Nucleus accumbens (tissue), 56 donors: ENCODE measurements around the gene SNCG.

Experiments
- DNase-seq, 56 donors: peaks; one replicate each; lab custom pipeline; 2025; lab: John Stamatoyannopoulos, UW

Gene SNCG

GRCh38 chr10:86959737-86960002 lies 1.3 kb downstream of the SNCG start:
- DNase-seq = no peak

GRCh38 chr10:86960003-86960862 lies 1.8 kb downstream of the SNCG start:
- peak in 2 of 56 donors; percentile 14 to 15 for DNase-seq

- DNase-seq = no peak
Measured at GRCh38 chr10:86960863-86961434, 2.5 kb downstream of the SNCG start.

GRCh38 chr10:86961481-86962091 lies 3.2 kb downstream of the SNCG start:
- no peak for DNase-seq

GRCh38 chr10:86962136-86962980 lies 4.0 kb downstream of the SNCG start:
- DNase-seq = no peak

GRCh38 chr10:86962981-86963310 lies 4.5 kb downstream of the SNCG start:
- DNase-seq = no peak

GRCh38 chr10:86963341-86963919 lies 5.0 kb downstream of the SNCG start:
- DNase-seq = no peak

- no peak for DNase-seq
Measured at GRCh38 chr10:86964061-86964846, 5.9 kb downstream of the SNCG start.

- DNase-seq = no peak
Measured at GRCh38 chr10:86964847-86965190, 6.4 kb downstream of the SNCG start.

GRCh38 chr10:86965986-86966654 lies 7.7 kb downstream of the SNCG start:
- DNase-seq = no peak

- DNase-seq = no peak
Measured at GRCh38 chr10:86967481-86967941, 9.1 kb downstream of the SNCG start.

GRCh38 chr10:86968271-86968993 lies 10.0 kb downstream of the SNCG start, which contains the start of gene ADIRF:
Gene ADIRF (plus strand): TSS chr10:86968482. CDS start chr10:86968545, 63 bp downstream.
- no peak for DNase-seq

- no peak for DNase-seq
Measured at GRCh38 chr10:86968994-86969355, 10.6 kb downstream of the SNCG start.

- DNase-seq = no peak
Measured at GRCh38 chr10:86969421-86970041, 11.1 kb downstream of the SNCG start.

GRCh38 chr10:86970162-86970981 lies 12.0 kb downstream of the SNCG start:
- peak in 3 of 56 donors; percentile 21 to 30 (median 22) for DNase-seq

- peak in 4 of 56 donors; percentile 53 to 76 (median 71) for DNase-seq
Measured at GRCh38 chr10:86970982-86971231, 12.5 kb downstream of the SNCG start.

- peak in 30 of 56 donors; percentile 23 to 88 (median 58) for DNase-seq
Measured at GRCh38 chr10:86971232-86971991, 13.0 kb downstream of the SNCG start.
